NCI-H446 treated with DMSO at 0.1 percent for 48 hours (cell line): ENCODE data around the gene CIB1.
"Not testable (repeated sequence)": the region's sequence is repeated elsewhere in the genome, so short reads cannot be mapped to it uniquely, and the experiment has no call there.

ENCODE experiments used
- DNase-seq: peaks from one replicate; lab custom pipeline; 2025; lab: John Stamatoyannopoulos, UW

CIB1 gene

GRCh38 chr15:90192961-90193786, 40.6 kb downstream of the CIB1 start:
- DNase-seq, result peak; percentile 48

DNA sequence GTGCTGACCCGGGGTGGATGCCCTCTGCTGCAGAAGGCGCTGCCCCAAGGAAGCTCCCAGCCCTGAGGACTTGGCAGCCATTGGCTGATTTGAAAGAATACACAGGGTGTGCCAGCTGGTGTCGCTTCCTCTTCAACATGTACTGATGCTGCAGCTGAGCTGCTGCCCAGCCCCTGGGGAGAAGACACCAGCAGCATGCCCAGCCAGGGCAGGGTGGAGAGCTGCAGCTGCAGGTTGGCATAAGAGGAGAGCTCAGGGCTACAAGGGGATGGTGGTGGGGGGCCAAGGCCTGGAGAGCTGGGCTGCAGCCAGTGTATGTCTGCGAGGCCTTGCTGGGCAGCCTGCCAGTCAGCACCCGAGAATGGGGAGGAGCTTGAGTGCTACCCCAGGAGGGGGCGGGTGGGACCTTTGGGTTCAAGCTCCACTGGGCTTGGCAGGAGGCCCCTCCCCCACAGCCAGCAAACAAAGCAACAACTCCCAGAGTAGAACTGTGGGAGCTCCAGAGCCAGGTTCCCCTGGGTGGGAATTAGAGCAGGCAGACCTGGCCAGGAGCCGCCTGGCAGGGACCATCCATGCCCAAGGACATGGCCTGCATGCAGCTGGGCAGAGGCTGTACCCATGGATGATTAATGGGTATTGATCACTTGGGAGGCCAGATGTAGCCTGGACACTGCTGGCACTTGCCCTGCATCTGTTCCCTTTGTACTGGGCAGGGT, 41.8 kb downstream of the CIB1 start:
- peak; percentile 72 for DNase-seq

GRCh38 chr15:90191344-90191687, 42.4 kb downstream of the CIB1 start:
- no peak for DNase-seq

GRCh38 chr15:90190606-90191343, 43.0 kb downstream of the CIB1 start:
- DNase-seq, result no peak

DNA sequence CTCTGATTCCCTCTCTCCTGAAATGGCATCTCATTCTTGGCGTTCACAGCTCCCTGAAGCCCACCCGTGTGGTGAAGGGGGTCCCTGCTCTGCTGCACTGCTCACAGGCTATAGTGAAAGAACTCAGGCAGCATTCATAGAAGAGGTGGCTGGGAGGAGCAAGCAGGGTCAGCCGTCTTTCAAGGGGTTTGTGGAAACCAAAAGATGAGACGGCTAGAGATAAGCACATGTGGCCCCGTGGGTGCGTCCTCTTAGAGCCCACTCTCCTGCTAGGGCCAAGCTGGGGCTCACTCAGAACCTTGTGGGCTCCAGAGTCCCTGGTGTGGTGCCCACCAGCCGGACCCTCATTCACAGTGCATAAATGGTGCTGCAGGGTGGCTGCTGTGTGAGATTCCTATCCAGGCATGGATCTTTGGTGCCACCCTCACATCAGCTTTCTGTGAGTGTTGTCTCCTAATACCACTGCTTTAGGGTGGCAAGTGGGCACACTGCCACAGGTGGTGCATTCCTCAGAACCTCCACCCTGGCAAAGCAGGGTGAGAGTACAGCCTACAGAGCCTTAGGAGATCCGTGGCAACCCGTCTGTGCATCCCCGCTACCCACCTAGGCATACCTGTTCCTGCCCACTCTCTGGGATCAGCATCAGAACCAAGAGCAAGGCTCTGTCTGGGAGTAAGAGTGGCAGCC, 43.8 kb downstream of the CIB1 start:
- DNase-seq, result no peak

GRCh38 chr15:90188914-90189748, 44.6 kb downstream of the CIB1 start:
- DNase-seq, result no peak

- not testable (repeated sequence) for DNase-seq
Observed at GRCh38 chr15:90188065-90188464, 45.7 kb downstream of the CIB1 start.

- DNase-seq, result no peak
Observed at GRCh38 chr15:90187257-90187868, 46.4 kb downstream of the CIB1 start.

DNA sequence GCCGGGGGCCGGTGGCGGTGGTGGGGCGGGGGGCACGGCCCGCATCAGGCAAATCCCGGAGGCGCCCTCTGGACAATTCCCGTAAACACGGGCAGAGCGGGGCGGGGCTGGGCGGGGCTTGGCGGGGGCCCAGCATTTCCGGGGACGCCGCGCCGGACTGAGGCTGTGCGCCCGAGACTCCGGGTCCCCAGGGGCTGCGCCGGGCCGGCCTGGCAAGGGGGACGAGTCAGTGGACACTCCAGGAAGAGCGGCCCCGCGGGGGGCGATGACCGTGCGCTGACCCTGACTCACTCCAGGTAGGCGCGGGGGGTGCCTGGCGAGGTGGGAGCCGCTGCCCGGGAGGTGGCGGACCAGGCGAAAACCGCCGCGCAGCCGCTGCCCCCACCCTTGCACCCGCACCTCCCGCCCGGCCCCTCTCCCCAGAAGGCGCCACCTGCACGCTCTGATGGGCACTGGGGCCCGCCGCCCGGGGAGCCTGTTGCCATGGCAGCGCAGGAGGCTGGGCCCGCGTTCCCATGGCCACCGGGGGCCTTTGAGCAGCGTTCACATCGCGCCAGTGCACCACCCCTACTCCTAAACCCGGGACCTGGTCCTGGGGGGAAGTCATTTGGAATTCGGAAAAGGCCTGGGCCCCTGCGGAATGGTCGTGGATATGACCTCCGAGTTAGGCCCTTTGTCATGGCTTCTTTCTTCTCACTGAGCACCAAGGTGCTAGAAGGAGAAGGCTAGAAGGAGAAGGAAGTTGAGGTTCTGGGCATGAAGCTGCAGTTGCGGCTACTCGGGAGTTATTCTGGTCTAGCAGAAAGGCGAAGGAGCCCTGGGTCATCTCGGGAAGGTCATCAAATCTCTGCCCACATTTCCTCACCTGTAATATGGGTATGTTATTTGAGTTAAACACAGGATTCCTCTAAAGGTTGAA, 48.7 kb downstream of the CIB1 start:
- DNase-seq, result no peak

GRCh38 chr15:90184119-90184785, 49.5 kb downstream of the CIB1 start:
- DNase-seq, result no peak

GRCh38 chr15:90181776-90182175, 52.0 kb downstream of the CIB1 start:
- DNase-seq, result no peak
